Activated naive CD4-positive, alpha-beta T cell treated with anti-CD3 and anti-CD28 coated beads, Interleukin-2, amount 50 U/mL, for 16 hours (primary cell): ENCODE results near the gene RDH8.
"Not testable (repeated sequence)": the region's sequence is repeated elsewhere in the genome, so short reads cannot be mapped to it uniquely, and the experiment has no call there.

Experiments
- DNase-seq: peaks from one replicate; pipeline ENCODE4 v3.0.0-alpha.2; 2020

The RDH8 gene

DNA sequence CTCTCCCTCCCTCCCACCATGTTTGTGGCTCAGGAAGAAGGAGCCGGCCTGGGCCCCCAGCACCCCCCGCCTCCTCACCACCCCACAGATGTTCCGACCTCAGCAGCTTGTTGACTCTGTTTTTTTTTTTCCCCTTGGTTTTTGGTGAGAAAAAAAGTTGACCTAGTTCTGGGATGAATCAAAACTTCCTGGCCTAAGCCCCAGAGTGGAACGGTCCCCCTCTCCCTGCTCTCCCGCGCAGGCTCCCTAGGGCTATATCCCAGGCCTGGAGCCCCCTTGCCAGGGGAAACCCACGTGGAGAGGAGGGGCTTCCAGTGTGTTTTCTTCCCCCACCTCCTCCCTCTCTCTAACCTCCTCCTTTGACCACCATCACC is 7.0 kb upstream of the RDH8 start:
- no peak for DNase-seq

DNA sequence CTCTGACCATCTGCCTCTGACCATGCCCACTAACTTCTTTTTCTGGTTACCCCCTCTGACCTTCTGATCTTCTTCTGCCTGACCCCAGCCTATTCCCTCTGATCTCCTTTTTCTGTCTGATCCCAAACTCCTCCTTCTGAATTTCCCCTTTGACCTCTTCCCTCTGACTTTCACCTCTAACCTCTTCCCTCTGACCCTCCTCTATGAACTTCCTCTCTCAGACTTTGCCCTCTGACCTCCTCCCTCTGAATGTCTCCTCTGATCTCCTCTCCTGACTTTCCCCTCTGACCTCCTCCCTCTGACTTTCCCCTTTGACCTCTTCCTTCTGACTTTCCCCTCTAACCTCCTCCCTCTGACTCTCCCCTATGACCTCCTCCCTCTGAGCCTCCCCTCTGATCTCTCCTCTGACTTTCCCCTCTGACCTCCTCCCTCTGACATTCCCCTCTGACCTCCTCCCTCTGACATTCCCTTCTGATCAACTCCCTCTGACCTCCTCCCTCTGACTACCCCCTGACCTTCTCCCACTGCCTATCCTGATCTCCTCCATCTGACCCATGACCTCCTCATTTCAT is 6.4 kb upstream of the RDH8 start:
- no peak for DNase-seq

- no peak for DNase-seq
Observed at GRCh38 chr19:10007371-10008183, 5.7 kb upstream of the RDH8 start.

DNA sequence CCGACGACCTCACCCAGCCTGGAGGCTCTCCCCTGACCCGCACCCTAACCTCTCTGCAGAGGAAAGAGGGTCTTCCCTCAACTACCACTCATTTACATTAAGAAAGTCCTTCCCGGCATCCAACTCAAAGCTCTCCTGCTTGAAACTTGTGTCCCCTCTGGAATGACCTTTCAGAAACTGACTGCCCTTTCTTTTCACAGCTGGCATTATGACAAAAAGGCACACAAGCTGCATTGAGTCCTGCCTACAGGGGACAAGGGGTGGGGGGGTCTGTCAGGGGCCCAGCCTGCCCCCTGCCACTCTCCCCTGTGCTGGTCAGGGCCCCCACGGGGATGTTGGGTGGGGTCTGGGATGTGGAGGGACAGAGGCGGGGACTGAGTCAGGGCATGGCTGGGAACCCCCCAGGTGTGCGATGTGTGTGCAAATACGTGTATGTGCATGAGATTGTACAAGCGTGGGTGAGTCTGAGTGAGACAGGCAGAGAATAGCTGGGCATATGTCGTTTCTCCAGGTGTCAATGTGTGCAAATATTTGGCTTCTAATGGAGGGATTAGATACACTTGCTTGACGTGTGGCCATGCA is 5.0 kb upstream of the RDH8 start:
- no peak for DNase-seq

DNA sequence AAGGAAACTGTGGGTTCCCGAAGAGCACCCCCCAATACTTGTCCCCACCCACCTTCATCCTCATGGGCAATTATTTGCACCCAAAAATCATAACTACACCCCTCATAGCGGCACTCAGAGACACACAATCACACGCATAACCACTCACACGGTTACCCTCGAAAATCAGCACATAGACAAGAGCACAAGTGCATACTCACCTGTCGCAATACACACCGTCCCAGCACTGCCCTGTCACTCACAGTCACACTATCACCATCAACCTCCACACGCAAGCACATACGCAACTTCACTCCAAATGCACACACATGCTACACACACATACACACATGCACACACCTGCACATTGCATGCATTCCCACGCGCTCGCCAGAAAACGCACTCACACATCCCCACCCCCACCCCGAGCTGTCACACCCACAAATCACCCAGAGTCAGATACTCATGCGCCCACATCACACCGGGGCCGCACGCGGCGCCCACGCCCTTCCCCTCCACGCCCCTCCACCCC is 3.5 kb upstream of the RDH8 start:
- DNase-seq: no peak

- DNase-seq: no peak
Observed at GRCh38 chr19:10010247-10010691, 3.0 kb upstream of the RDH8 start, which contains the start of gene COL5A3. COL5A3 (minus strand) TSS chr19:10010504; CDS start chr19:10010385, 119 bp downstream.

DNA sequence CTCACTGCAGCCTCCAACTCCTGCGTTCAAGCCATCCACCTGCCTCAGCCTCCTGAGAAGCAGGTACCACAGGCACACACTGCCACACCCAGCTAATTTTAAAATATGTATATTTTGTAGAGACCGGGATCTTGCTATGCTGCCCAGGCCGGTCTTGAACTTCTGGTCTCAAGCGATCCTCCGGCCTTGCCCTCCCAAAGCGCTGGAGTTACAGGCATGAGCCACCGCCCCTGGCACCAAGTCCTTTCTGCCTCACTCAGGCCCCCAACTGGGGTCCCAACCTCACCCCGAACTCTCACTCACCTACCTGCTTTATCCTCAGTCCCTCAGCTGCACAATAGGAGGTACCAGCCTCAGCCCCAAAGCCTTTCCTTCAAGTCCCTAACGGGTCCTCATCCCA is 2.3 kb upstream of the RDH8 start:
- no peak for DNase-seq

- DNase-seq: no peak
Observed at GRCh38 chr19:10011974-10012373, 1.3 kb upstream of the RDH8 start.

- no peak for DNase-seq
Observed at GRCh38 chr19:10013834-10014618, 743 bp downstream of the RDH8 start.

DNA sequence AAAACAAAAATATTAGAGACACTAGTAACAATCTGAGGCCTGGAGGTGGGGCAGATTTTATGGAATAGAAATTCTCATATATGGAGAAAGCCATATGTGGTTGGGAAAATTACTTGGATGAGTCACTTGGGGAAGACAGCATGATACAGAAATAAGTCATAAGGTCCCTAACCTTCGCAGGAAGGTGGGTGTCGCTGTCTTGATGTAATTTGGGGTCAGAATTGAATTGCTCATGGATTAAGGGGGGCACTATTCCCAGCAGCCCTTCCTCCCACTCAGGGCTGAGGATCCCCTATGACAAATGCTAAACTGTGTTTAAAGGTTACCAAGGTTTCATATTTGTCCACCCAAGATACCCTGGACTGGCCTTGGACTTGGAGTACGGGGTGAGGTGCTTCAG is 5.0 kb downstream of the RDH8 start:
- DNase-seq: no peak

DNA sequence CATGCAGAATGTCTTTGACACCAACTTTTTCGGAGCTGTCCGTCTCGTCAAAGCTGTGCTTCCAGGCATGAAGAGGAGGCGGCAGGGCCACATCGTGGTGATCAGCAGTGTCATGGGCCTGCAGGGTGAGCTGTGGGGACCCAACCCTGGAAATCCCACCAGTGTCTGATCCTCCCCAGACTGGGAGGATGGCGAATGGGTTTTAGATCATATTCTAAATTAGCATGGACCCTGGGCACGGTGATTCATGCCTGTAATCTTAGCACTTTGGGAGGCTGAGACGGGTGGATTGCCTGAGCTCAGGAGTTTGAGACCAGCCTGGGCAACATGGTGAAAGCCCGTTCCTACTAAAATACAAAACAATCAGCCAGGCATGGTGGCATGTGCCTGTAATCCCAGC is 5.5 kb downstream of the RDH8 start:
- DNase-seq: no peak

GRCh38 chr19:10019246-10019645 is 6.0 kb downstream of the RDH8 start:
- no peak for DNase-seq

DNA sequence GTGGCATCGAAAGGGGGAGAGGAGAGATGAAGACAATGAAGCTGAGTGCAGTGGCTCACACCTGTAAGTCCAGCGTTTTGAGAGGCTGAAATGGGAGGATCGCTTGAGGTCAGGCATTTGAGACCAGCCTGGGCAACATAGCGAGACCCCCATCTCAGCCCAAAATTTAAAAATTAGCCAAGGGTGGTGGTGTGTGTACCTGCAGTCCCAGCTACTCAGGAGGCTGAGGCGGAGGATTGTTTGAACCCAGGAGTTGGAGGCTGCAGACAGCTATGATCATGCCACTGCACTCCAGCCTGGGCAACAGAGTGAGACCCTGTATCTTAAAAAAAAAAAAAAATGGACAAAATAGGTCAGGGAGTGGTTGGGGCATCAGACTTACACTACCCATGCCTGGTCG is 7.6 kb downstream of the RDH8 start:
- no peak for DNase-seq

GRCh38 chr19:10021446-10021845 is 8.2 kb downstream of the RDH8 start:
- DNase-seq: no peak

DNA sequence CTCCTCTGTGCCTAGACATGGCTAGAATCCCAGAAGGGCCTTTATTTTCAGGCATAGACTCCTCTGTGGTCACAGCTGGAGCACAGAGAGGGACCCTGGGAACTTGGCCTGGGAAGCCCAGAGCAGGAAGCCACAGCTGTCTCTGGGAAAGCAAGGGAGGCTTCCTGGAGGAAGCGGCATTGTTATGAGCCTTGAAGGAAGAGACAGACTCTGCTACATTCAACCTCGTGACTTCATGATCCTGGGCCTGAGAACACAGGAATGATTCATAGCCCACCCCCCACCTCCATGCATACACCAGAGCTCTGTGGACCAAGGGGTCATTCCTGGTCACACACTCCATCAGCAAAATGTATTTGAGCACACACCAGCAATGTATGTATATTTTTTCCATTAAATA is 8.6 kb downstream of the RDH8 start:
- no peak for DNase-seq

- DNase-seq: not testable (repeated sequence)
Observed at GRCh38 chr19:10023096-10023495, 9.8 kb downstream of the RDH8 start.

GRCh38 chr19:10026744-10027143 is 13.5 kb downstream of the RDH8 start:
- no peak for DNase-seq

DNA sequence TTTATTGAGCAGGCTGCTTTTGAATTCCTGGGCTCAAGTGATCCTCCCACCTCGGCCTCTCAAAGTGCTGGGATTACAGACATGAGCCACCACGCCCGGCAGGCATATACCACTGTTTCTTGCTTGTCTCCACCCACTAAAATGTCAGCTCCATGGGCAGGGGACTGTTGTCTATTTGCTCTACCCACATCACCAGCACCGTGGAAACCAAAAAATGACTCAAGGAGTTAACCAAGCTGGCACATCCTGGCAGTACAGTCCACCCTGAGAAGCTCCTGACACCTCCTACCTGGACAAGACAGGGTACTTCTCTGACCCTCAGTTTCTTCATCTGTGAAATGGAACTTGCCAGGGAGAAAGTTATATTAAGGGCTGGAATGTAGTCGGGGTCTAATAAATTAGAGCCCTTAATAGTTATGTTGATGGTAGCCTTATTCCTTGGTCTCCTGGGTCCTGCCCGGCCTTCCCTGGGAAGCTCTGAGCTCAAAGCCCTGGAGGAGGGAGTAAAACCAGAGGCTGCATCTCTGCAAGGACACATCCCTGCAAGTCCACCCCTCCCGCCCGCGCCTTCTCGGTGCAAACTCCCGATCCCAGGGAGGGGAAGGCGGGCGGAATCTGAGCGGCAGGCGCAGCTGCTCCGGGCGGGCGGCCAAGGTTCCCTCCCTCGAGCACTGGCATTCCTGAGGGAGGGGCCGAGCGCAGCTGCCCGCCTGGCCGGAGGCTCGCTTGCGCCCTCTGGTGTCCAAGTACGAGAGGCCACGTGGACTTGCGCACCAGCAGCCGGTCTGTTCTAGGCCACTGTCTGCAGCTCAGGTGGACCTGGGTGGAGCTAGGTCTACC is 14.1 kb downstream of the RDH8 start:
- DNase-seq: peak; percentile 73

DNA sequence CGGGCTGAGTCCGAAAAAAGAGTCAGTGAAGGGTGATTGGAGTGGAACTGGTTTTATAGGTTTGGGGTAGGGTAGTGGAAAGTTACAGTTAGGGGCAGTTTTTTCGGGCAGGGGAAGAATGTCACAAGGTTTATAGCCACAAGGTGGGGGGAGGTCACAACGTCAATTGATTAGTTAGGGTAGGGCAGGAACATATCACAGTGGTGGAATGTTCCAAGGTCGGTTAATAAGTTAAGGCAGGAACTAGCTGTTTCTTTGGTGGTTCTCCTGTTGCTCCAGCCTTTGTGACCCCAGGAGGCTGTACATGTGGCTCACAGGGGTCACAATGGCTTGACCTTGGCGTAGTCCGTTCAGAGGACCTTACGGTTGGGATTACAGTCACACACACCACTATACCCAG is 20.3 kb downstream of the RDH8 start:
- no peak for DNase-seq

DNA sequence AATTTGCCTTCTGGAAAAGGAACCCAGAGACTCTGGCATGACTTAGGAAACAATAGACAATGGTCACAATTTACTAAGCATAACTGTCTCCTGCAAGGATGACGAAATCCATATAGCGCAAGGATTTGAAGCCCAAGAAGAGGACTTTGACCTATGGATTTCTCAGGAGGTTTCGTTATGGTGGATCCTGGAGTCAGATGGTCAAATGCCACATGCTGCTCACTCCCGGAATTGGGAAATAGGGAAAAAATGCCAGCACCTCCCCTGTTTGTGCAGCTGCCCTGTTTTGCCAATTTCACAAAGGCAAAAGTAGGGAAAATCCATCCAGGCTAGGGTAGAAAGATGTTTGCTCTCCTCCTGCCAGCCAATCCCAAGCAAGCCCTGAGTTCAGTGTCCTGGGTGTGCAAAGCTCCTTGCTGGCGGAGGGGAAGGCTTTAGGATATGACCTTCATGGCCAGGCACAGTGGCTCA is 23.4 kb downstream of the RDH8 start:
- no peak for DNase-seq

- DNase-seq: no peak
Observed at GRCh38 chr19:10037367-10037766, 24.1 kb downstream of the RDH8 start.

DNA sequence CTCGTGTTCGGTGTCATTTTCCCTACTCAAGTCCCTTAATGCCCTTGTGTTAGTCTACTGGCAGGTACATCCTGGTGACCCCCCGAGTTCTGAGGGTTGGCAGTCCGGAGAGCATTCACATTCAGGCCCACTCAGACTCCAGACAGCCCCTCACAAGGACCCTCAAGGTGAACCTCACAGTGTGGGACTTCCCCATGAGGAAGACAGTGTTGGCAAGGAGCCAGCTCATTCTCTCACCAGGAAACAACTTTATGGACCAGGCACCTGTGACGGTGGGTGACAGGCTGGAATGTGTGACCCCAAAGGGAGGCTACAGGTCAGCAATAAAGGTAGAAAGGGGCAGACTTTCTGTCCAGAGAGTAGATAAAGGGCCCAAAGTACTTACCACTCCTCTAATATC is 24.5 kb downstream of the RDH8 start:
- no peak for DNase-seq
